GM12801 (cell line): ENCODE data around the gene POC5.

Experiments used
- CTCF ChIP-seq: IDR thresholded peaks from one replicate; pipeline ENCODE4 v1.5.1; 2011; ENCODE audit warnings: control low read depth; ENCODE audit not compliant: insufficient read length; ENCODE audit errors: extremely low read depth

POC5 gene

GRCh38 chr5:75654693-75655295, 62.4 kb downstream of the POC5 start:
- TF ChIP-seq CTCF, result no peak

- no peak for TF ChIP-seq CTCF
Measured at GRCh38 chr5:75653521-75653920, 63.7 kb downstream of the POC5 start.

- TF ChIP-seq CTCF, result no peak
Measured at GRCh38 chr5:75651575-75652238, 65.5 kb downstream of the POC5 start.

- TF ChIP-seq CTCF, result no peak
Measured at GRCh38 chr5:75648712-75649111, 68.5 kb downstream of the POC5 start.

GRCh38 chr5:75640826-75641225, 76.4 kb downstream of the POC5 start:
- TF ChIP-seq CTCF, result no peak

GRCh38 chr5:75640395-75640794, 76.8 kb downstream of the POC5 start:
- TF ChIP-seq CTCF, result no peak

GRCh38 chr5:75639535-75640311, 77.5 kb downstream of the POC5 start:
- no peak for TF ChIP-seq CTCF
